DMS53 treated with DMSO at 0.1 percent for 48 hours (cell line): ENCODE results near the gene SLC12A2.
A peak's percentile ranks its signal among the peaks of the same experiment; 100 is the strongest.

Experiments used
- DNase-seq: peaks from one replicate; lab custom pipeline; 2025; ENCODE audit not compliant: unreplicated experiment; lab: John Stamatoyannopoulos, UW

Gene SLC12A2

DNA sequence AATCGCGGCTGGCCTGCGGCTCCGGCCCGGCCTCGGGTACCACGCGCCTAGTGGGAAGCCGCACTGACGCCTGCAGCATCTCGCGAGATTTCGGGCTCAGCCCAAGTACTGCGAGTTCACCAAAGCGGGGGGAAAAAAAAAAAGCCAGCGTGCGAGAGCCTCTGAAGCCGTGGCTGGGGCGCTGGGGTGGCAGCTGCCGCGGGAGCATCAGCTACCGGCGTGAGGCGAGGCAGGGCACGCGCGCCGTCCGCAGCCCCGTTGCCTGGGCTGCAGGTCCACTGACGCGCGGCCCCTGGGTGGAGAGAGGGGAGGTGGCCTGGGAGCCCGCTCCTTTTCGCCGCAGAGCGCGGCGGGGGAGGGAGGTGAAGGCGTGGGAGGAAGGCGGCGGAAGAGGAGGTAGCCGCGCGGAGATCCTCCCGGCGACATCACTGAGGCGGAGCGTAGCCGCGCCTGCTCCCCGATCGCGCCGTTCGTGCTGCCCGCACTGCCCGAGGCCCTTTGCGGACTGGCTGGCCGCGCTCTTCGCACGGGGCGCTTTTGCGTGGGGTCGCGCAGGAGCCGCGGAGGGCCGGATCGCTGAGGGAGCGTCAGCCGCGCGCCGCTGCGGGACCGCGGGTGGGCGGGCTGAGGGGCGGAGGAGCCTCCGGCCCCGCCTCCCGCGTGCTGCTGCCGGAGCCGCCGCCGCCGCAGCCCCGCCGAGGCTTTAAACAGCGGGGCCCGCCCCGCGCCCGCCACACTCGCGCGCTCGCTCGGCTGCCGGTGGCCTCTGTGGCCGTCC, at the start of gene SLC12A2:
Gene SLC12A2 (plus strand): TSS at position 734 of the 778 bp plus-strand sequence. CDS start 189 bp downstream, outside the sequence.
- DNase-seq, result peak; percentile 84

DNA sequence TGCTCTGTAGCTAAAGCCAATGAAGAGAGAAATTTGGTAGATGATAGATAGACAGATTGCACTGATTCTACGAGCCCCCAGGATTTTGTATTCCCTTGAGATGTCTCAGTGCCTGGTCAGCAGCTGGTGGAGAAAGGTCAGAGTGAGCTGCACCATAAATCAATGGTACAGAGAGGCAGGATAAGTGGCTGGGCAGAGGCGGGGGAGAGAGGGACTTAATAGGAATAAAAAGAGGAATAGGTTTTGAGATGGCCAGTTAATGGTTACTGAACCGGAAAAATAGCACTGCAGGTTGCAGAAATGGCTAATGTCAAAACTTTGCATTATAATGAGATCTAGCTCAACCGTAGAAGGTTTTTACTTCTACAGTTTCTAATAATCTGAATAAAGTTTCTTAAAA, 47.9 kb upstream of the SLC12A2 start:
- no peak for DNase-seq

DNA sequence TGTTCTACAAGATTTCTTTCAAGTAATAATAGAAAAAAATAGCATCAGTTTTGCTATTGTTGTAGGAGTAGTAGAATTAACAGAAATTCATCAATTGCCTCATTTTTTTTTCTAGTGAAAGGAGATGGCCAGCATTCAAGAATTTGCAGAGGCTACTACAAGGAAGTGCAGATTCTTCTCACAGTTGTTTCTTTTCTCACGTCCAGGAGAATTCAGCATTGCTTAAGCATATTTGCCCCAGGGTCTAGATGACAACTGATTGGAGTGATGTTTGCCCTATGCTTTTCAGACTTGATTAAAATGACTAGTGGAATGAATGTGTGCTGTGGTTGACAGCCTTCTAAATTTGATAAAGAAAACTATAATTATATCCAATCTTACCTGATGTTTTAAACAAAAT, 46.6 kb upstream of the SLC12A2 start:
- no peak for DNase-seq

DNA sequence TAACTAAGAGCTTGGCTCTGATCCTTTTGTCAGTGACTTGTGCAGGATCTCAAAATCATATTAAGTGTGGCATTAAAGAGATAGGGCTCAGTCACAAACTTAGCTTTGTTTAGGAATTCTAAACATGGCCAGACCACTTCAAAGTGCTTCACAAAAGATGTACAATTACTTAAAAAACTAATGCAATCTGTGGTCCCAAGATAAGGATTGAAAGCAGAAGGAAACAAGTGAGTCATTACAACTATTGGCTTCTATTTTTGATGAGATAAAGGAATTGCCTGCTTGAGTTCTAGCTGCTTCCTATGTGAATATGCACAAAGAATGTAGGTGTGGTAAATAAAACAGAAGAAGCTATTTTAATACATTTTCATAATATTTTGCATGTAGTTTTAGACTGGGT, 44.9 kb upstream of the SLC12A2 start:
- no peak for DNase-seq

DNA sequence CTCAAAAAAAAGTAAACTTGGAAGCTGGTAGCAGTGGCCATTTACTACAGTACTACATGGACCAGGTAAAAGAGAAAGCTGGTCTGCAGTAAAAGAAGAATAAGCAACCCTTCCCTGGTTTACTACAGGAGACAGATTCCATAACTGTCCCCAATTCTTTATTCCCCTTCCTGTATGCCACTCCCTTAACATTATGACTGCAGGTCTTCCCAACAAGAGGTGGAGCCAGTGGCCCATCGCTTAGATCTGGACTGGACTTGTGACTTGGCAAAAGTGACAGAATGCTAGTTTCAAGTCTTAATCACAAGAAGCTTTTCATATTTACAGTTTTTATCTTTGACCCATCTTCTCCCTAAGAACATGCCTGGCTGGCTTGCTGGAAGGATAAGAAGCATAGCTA, 42.6 kb upstream of the SLC12A2 start:
- DNase-seq, result no peak

DNA sequence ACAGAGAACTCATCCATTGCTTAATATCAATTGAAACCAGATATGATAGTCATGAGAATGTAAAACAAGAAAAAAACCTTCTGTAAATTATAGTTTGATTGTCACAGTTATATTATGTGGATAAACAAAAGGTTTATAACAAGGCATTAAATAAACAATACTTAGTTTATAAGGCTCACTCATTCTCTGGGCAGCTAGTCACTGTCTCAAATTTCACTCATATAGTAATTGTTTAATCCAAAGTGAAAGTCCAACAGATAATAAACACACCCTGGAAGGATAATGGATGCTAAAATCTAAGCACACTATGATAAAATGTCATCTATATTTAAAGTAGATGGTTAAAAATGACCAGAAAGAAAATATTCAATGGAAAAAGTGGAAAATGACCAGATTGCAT, 30.8 kb upstream of the SLC12A2 start:
- no peak for DNase-seq

DNA sequence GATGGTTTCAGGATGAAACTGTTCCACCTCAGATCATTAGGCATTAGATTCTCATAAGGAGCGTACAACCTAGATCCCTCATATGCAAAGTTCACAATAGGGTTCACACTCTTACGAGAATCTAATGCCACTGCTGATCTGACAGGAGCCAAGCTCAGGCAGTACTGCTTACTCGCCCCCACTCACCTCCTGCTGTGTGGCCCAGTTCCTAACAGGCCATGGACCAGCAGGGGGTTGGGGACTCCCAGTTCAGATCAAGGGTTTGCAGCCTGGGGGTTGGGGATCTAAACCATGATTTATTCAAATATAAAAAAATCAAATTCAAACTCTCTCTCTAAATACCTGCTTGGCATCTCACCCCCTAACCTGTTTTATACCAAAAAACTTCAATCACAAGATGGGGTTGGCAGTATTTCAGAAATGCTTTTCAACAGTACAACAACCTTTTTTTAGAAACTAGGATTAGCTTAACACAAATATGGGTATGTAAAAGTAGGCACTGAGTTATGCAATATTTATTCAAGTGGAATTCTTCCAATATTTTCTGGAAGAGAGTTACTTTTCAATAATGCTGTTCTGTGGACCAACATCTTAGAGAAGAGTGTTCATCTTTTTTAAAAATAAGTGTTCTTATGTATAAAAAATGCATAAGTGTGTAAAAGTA, 30.1 kb upstream of the SLC12A2 start:
- DNase-seq, result no peak

DNA sequence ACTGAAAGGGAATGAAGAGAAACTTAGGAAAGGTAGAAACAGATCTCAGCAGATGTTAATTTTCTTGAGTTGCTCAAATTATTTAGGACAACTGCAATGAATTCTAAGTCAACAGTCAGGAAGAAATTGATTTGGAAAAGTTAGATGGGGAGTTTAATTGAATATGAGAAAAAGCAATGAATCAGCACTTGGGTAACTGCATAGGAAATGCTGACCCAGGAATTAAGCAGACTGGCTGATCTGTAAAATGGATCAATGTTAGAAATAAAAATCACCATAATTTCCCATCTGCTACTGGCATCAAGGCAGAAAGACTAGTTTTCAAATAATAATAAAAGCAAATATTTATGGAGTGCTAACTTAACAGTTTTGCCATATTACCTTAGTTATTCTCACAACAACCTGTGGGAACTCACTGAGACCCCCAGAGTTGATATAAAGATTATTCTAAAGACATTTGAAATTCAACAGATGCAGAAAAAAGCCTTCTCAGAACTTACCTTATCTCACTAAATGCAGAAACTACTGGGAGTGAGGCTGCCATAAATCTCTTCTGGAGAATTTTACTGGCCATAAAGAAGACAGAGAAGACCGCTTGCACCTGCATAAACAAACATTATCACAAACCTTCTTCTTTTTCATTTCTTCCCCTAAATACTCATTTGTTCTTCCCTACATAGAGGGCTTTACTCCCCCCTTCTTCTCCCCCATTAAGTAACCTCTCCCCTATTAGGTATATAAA, 22.8 kb upstream of the SLC12A2 start:
- no peak for DNase-seq

DNA sequence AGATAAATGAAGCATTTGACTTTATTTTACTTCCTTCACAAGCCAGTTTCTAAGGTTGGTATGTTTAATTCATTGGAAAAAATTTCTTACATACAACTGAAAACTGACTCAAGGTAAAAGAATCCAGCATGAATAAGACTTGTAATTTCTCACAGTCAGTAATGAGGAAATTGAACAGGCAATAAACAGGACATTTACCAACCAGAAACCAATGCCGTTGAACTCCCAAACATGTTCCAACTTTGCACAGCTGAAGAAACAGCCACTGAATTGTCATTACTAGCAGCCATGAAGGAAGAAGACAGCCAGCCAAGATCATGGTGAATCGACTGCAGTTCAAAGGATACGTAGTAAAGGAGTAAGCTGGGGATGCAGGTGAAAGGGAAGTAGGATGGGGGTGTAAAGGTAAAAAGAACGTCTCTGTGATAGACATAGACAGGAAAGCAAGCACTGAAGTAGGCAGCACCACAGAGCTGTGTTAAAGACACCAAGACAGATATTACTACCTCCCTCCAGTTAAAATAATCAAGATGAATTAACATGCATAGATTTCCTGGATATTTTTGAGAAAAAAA, 21.3 kb upstream of the SLC12A2 start:
- DNase-seq, result no peak

DNA sequence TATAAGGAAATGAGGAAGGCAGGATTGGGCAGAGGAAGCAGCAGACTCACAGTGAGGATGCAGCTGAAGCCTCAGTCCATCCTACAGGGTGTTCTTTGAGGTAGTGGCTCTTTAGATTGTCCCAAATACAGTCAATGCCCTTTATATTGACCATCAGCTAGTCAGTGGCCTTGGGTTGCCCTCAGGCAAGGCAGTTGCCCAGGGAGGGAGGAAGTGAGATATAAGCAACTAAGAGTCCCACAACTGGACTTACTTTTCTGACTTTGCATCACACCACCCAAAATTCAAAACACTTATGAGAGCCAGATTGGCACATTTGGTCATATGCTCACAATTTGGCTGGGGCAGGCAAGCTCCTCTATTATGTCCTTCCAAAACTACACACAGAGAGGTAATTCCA, 9.4 kb upstream of the SLC12A2 start:
- DNase-seq, result no peak

DNA sequence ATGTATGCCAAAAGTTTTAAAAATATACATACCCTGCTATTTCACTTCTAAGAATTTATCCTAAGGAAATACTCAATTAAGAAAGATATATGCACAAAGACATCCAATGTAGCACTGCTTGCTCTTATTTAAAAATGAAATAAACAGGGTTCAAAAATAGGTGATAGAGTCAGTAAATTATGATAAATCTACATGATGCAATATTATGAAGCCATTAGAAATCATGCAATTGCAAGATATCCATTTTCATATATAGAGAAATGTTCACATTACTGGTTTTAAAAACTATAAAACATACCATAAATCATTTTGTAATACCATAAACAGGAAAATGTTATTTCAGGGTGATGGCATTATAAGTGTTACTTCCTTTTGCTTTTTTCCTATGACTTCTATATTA, 8.6 kb upstream of the SLC12A2 start:
- DNase-seq, result no peak

DNA sequence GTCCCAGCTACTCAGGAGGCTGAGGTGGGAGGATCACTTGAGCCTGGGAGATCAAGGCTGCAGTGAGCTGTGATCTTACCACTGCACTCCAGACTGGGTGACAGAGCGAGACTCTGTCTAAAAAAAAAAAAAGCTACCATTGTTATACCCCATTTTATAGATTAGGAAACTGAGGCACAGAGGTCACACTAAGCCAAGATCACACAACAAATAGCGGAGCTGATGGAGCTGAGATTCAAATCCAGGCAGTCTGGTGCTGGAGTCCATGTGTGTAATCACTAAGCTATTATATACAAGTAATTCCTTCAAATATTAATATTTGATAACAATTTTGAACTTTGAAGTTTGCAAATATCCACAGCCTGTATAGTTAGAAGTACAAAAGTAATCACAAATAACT, 6.0 kb upstream of the SLC12A2 start:
- no peak for DNase-seq

DNA sequence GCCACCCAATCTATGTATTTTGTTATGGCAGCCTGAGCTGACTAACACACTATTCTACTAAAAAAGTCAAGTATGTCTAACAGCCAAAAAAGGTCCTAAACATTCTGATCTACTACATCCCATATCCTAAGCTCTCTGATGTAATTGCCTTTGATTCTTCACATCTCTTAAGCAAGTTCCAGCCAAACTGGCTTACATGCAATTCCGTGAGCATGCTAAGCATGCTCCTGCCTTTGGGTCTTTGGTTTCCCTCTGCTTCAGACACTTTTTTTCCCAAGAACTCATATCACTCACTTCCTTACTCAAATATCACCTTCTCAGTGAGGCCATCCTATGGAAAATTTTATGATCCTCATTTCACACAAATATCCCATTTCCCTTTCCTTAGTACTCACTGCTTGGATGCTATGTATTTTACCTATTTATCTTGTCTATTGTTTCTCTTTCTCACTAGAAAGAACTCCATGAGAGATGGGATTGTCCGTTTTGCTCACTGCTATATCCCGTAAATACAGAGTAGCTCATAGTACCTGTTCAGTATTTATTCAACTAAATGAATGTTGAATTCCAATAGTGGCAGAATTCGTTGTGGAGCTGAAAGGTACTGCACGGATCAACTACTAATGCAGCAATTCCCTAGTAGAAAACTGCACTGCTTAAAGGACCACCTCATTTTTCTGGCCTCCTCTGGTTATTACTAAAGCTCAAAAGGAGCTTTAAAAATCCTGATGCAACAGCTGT, 2.3 kb upstream of the SLC12A2 start:
- no peak for DNase-seq

DNA sequence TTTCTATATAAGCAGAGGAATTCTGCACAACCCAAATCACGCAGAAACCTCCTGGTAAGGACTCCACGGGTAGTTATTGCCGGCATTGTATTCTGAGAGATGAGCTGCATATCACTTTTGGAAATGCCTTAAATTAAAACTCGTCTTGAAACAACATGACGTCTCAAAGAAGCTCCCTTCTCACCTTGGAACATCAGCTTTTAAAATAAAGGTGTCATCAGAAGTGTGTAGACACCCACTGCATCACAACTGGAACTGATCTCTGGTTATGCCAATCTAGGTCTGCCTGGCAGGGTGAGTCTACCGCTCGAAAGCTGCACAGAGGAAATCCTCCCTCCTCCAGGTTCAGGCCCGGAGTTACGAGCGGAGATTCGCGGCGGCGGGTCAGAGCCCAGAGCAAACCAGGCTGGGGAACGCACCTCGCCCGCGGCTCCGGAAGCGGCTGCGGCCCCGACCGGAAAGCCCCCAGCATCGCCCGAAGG, 974 bp upstream of the SLC12A2 start:
- DNase-seq, result peak; percentile 40

DNA sequence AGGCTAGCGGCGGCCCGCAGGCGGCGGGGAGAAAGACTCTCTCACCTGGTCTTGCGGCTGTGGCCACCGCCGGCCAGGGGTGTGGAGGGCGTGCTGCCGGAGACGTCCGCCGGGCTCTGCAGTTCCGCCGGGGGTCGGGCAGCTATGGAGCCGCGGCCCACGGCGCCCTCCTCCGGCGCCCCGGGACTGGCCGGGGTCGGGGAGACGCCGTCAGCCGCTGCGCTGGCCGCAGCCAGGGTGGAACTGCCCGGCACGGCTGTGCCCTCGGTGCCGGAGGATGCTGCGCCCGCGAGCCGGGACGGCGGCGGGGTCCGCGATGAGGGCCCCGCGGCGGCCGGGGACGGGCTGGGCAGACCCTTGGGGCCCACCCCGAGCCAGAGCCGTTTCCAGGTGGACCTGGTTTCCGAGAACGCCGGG, 253 bp downstream of the SLC12A2 start:
- no peak for DNase-seq

DNA sequence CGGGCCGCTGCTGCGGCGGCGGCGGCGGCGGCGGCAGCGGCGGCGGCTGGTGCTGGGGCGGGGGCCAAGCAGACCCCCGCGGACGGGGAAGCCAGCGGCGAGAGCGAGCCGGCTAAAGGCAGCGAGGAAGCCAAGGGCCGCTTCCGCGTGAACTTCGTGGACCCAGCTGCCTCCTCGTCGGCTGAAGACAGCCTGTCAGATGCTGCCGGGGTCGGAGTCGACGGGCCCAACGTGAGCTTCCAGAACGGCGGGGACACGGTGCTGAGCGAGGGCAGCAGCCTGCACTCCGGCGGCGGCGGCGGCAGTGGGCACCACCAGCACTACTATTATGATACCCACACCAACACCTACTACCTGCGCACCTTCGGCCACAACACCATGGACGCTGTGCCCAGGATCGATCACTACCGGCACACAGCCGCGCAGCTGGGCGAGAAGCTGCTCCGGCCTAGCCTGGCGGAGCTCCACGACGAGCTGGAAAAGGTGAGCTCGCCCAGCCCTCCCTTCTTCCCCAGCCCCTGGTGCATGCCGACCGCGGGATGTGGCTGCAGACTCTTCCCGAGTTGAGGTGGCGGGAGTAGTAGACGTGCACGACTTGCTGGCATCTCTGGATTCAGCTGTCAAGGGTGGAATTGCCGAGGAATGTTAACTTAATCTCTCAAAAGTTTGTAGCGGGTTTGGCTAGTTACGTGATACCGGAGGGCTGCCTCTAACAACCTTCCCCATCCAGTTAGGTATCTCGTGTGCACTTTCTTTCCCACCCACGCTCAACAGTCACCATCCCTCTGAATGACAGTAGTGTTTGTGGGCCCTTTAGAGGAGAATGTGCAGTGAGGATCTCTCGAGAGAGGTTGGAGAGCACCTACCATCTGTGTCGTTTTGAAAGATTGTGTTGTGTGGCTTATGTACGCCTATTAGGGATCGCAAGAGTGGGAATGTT, 932 bp downstream of the SLC12A2 start:
- peak; percentile 37 for DNase-seq

DNA sequence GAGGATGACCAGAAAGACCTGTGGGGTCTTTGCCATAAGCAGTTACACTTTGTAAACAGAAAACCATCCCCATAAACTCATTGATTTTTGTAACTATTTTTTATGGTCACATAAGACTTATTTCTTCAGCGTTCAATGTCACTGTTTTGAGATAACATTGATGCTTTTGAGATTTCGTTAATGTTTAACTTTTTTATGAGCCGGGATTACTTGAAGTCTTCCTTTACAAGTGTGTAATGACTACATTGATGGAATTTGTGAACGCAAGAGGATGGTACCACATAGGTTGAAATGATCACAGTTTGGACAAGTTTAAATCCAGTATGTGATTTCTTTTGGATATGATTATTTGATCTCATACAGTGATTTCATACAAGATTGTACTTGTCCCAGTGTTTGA, 1.8 kb downstream of the SLC12A2 start:
- DNase-seq, result peak; percentile 61

DNA sequence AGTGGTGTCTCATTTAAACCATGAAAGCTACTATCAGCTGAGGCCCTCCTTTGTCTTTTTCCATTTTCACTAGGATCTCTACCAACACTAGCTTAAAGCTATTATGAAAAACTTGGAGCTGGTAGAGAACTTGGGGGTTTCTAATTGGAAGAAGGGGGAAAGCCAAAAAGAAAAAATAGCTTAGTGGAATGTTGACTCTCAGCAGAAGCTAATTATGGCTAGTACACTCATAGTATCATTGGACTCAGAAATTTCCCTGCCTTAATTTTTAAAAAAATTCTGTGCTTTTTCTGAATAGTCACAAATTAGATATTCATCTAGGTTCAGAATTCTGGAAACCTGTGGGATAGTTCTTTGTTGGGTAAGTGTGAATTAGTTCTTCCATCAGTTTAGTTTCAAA, 8.0 kb downstream of the SLC12A2 start:
- DNase-seq, result no peak

DNA sequence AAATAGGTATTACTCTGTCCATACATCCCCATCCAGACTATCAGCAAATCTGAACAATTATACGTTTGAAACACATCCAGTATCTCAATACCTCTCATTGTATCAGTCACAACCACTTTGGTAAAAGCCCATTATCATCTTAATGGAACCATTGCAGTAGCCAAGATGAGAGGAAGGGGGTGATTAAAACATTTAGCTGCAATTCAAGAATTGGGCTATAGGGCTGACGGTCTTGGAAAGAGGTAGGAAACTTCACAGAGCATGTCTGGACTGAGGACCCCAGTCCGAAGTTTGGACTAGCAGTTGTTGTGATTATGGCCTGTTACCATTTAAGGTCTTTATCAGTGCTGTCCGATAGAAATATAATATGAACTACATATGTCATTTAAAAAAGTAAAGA, 8.6 kb downstream of the SLC12A2 start:
- no peak for DNase-seq

DNA sequence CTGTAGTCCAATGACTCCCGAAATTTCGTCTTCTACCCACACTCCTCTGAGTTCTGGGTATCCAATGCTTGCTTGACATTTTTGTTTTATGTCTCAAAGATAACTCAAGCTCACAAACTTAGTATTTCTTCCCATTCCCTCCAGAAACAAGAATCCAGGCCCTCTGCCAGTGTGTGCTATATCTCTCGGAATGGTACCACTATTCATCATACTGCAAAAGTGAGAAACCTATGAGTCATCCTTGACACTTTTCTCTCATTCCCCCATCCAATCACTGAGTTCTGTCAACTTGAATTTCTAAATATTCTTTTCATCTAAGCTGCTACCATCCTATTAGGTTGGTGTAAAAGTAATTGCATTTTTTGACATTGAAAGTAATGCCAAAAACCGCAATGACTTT, 9.8 kb downstream of the SLC12A2 start:
- no peak for DNase-seq
